ENCODE data around the gene SRXN1.

The SRXN1 gene

GRCh38 chr20:635893-636338, 17.1 kb downstream of the SRXN1 start:
- DNase-seq (ENCODE audit: low read depth) = no peak

- DNase-seq (ENCODE audit: low read depth) = no peak
Observed at GRCh38 chr20:635028-635892, 17.7 kb downstream of the SRXN1 start.

GRCh38 chr20:634148-634925, 18.7 kb downstream of the SRXN1 start:
- no peak for DNase-seq (ENCODE audit: low read depth)

GRCh38 chr20:631101-631500, 21.9 kb downstream of the SRXN1 start:
- DNase-seq (ENCODE audit: low read depth) = no peak

GRCh38 chr20:626579-626978, 26.4 kb downstream of the SRXN1 start:
- DNase-seq (ENCODE audit: low read depth) = no peak

GRCh38 chr20:625360-625932, 27.6 kb downstream of the SRXN1 start:
- no peak for DNase-seq (ENCODE audit: low read depth)

GRCh38 chr20:623704-624103, 29.3 kb downstream of the SRXN1 start:
- no peak for DNase-seq (ENCODE audit: low read depth)

- DNase-seq (ENCODE audit: low read depth) = no peak
Observed at GRCh38 chr20:623021-623420, 30.0 kb downstream of the SRXN1 start.

- no peak for DNase-seq (ENCODE audit: low read depth)
Observed at GRCh38 chr20:622161-622560, 30.8 kb downstream of the SRXN1 start.

GRCh38 chr20:621125-621756, 31.8 kb downstream of the SRXN1 start:
- no peak for DNase-seq (ENCODE audit: low read depth)

GRCh38 chr20:620246-620645, 32.8 kb downstream of the SRXN1 start:
- no peak for DNase-seq (ENCODE audit: low read depth)

GRCh38 chr20:618980-619379, 34.0 kb downstream of the SRXN1 start:
- no peak for DNase-seq (ENCODE audit: low read depth)

GRCh38 chr20:617934-618690, 34.9 kb downstream of the SRXN1 start:
- no peak for DNase-seq (ENCODE audit: low read depth)

GRCh38 chr20:615514-615913, 37.5 kb downstream of the SRXN1 start:
- no peak for DNase-seq (ENCODE audit: low read depth)

GRCh38 chr20:611843-612185, 41.2 kb downstream of the SRXN1 start:
- DNase-seq (ENCODE audit: low read depth) = no peak

GRCh38 chr20:611047-611842, 41.8 kb downstream of the SRXN1 start:
- no peak for DNase-seq (ENCODE audit: low read depth)

- DNase-seq (ENCODE audit: low read depth) = no peak
Observed at GRCh38 chr20:610130-611046, 42.6 kb downstream of the SRXN1 start, which contains the start of gene TCF15. Gene TCF15 (minus strand): TSS chr20:610309. CDS start chr20:610237, 72 bp downstream.

GRCh38 chr20:609371-609964, 43.5 kb downstream of the SRXN1 start:
- DNase-seq (ENCODE audit: low read depth) = no peak

GRCh38 chr20:608970-609369, 44.0 kb downstream of the SRXN1 start:
- DNase-seq (ENCODE audit: low read depth) = no peak
